ENCODE results near the gene IL17F.

Gene IL17F

DNA sequence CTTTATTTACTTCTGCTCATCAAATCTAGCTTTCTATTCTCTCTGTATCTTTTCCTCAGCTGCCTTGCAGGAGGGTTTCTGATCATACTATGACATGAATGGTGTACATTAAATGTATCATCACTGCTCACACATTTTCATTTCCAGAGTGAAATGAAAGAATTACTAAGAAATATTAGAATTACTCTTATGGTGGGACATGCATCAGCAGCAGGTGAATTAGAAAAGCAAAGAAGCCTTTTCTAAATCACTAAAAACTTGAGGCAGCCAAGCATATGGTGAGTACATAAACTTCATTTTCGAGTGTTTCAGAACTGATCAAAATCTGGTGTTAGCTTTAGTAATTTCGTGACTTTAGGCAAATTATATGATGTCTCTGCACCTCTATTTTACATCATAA is 34.5 kb downstream of the IL17F start:
- H4K20me1 ChIP-seq (ENCODE audit: insufficient read depth, low read length) = no peaks in the 10 kb centered on the region
- no peaks in the 10 kb centered on the region for H3K9me2 ChIP-seq (replicated peaks; ENCODE audit: insufficient read depth, low read length)
- no peaks in the 10 kb centered on the region for H3K9me3 ChIP-seq (replicated peaks; ENCODE audit: insufficient read depth, low read length)
- no peak overlapping the region for H3K4me3 ChIP-seq (ENCODE audit: low read length)
- no peak overlapping the region for H3K4me2 ChIP-seq (ENCODE audit: low read depth, low read length)
- no peaks in the 10 kb centered on the region for H3K79me2 ChIP-seq (ENCODE audit: low read length)
- DNase-seq = no peak
- H3K36me3 ChIP-seq (replicated peaks; ENCODE audit: insufficient read depth, low read length) = no peaks in the 10 kb centered on the region
- no peak overlapping the region for H3K9ac ChIP-seq (ENCODE audit: low read length)
- TF ChIP-seq, protein P1, sequence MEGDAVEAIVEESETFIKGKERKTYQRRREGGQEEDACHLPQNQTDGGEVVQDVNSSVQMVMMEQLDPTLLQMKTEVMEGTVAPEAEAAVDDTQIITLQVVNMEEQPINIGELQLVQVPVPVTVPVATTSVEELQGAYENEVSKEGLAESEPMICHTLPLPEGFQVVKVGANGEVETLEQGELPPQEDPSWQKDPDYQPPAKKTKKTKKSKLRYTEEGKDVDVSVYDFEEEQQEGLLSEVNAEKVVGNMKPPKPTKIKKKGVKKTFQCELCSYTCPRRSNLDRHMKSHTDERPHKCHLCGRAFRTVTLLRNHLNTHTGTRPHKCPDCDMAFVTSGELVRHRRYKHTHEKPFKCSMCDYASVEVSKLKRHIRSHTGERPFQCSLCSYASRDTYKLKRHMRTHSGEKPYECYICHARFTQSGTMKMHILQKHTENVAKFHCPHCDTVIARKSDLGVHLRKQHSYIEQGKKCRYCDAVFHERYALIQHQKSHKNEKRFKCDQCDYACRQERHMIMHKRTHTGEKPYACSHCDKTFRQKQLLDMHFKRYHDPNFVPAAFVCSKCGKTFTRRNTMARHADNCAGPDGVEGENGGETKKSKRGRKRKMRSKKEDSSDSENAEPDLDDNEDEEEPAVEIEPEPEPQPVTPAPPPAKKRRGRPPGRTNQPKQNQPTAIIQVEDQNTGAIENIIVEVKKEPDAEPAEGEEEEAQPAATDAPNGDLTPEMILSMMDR (IDR thresholded peaks at IDR 0.05; ENCODE audit: low read length) = no peak
- TF ChIP-seq EZH2phosphoT487 (IDR thresholded peaks at IDR 0.05; ENCODE audit: low read length) = no peak
- TF ChIP-seq EZH2 (optimal IDR thresholded peaks at IDR 0.05; ENCODE audit: low read depth, low read length) = no peak
- peaks cover 4% of the 10 kb centered on the region; the same call in 1 of the 2 replicates for H3K27me3 ChIP-seq (replicated peaks; ENCODE audit: insufficient read depth, low read length)
- H3K4me1 ChIP-seq (ENCODE audit: low read length) = peaks cover 27% of the 10 kb centered on the region
- H3K27ac ChIP-seq (ENCODE audit: low read length) = no peak overlapping the region
- H3F3A ChIP-seq (ENCODE audit: insufficient read depth, low read length) = no peaks in the 10 kb centered on the region
- no peak overlapping the region for H2AFZ ChIP-seq (ENCODE audit: low read length)

DNA sequence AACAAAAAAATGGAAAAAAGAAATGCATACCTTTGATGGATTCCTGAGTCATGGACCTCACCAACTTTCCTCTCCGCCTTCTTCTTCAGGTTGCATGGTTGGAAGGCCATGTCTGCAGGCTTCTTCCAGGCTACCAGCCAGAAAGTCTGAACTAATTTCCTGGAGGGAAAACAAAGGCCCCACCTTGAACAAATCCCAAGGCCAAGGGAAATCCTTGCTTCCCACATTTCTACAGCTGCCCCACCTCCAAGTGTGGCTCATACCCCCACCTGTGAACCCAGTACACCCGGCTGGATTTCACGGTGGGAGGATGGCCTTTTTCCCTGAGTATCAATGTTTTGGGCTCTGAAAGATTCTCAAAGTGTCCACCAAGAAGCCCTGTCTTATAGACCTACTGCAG is 35.7 kb downstream of the IL17F start:
- H3K36me3 ChIP-seq (replicated peaks; ENCODE audit: insufficient read depth, low read length) = no peaks in the 10 kb centered on the region
- TF ChIP-seq EZH2 (optimal IDR thresholded peaks at IDR 0.05; ENCODE audit: low read depth, low read length) (no peak), EZH2phosphoT487 (IDR thresholded peaks at IDR 0.05; ENCODE audit: low read length) (no peak)
- TF ChIP-seq, protein P1 (IDR thresholded peaks at IDR 0.05; ENCODE audit: low read length) = no peak
- no peak overlapping the region for H3K4me3 ChIP-seq (ENCODE audit: low read length)
- no peak for DNase-seq
- H3K79me2 ChIP-seq (ENCODE audit: low read length) = no peaks in the 10 kb centered on the region
- H3K4me1 ChIP-seq (ENCODE audit: low read length) = peaks cover 27% of the 10 kb centered on the region
- no peaks in the 10 kb centered on the region; the same call in 1 of the 2 replicates for H3K27me3 ChIP-seq (replicated peaks; ENCODE audit: insufficient read depth, low read length)
- no peak overlapping the region for H3K9ac ChIP-seq (ENCODE audit: low read length)
- no peaks in the 10 kb centered on the region for H3K9me3 ChIP-seq (replicated peaks; ENCODE audit: insufficient read depth, low read length)
- no peak overlapping the region for H3K27ac ChIP-seq (ENCODE audit: low read length)
- H3K4me2 ChIP-seq (ENCODE audit: low read depth, low read length) = no peak overlapping the region
- H3F3A ChIP-seq (ENCODE audit: insufficient read depth, low read length) = no peaks in the 10 kb centered on the region
- no peaks in the 10 kb centered on the region for H3K9me2 ChIP-seq (replicated peaks; ENCODE audit: insufficient read depth, low read length)
- H4K20me1 ChIP-seq (ENCODE audit: insufficient read depth, low read length) = no peaks in the 10 kb centered on the region
- H2AFZ ChIP-seq (ENCODE audit: low read length) = no peak overlapping the region

DNA sequence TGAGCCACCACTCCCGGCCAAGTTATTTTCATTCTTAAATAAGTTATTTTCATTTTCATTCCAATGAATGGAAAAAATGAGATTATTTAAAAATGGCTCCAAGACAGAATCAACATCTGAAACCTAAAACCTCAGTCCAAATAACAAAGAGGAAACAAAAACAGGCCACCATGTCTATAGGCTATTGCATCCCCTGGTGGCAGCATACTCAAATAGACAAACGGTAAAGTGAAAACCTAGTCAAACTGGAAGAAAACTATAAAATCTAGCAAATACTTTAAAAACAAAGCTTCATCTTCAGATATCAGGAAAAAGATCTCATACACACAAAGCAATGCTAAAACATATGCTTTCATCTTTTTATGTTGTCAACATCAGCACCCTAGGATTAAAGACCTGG is 37.2 kb downstream of the IL17F start:
- peak; percentile 19 for DNase-seq
- Histone ChIP-seq H4K20me1 (ENCODE audit: insufficient read depth, low read length) (no peaks in the 10 kb centered on the region), H3K9ac (ENCODE audit: low read length) (no peak overlapping the region), H3K36me3 (replicated peaks; ENCODE audit: insufficient read depth, low read length) (no peaks in the 10 kb centered on the region), H3K9me2 (replicated peaks; ENCODE audit: insufficient read depth, low read length) (no peaks in the 10 kb centered on the region), H3K27me3 (replicated peaks; ENCODE audit: insufficient read depth, low read length) (no peaks in the 10 kb centered on the region; the same call in 1 of the 2 replicates), H3F3A (ENCODE audit: insufficient read depth, low read length) (no peaks in the 10 kb centered on the region), H2AFZ (ENCODE audit: low read length) (no peak overlapping the region), H3K4me3 (ENCODE audit: low read length) (no peak overlapping the region), H3K4me2 (ENCODE audit: low read depth, low read length) (no peak overlapping the region), H3K27ac (ENCODE audit: low read length) (no peak overlapping the region), H3K79me2 (ENCODE audit: low read length) (no peaks in the 10 kb centered on the region), H3K9me3 (replicated peaks; ENCODE audit: insufficient read depth, low read length) (no peaks in the 10 kb centered on the region), H3K4me1 (ENCODE audit: low read length) (peaks cover 12% of the 10 kb centered on the region)
- TF ChIP-seq EZH2phosphoT487 (IDR thresholded peaks at IDR 0.05; ENCODE audit: low read length) = no peak
- TF ChIP-seq, protein P1 (IDR thresholded peaks at IDR 0.05; ENCODE audit: low read length) = peak; percentile 64
- TF ChIP-seq EZH2 (optimal IDR thresholded peaks at IDR 0.05; ENCODE audit: low read depth, low read length) = no peak

Data from MM.1S (cell line).